GM12875 (cell line): ENCODE data around the gene CMTR1.

ENCODE experiments used
- H3K4me3 ChIP-seq: one replicate; pipeline ENCODE4 v1.5.1; 2011; ENCODE audit warnings: low read depth, low read length, control low read depth
- TF ChIP-seq, protein P1 (sequence below): IDR thresholded peaks from 2 replicates; pipeline ENCODE4 v1.5.1; 2011; ENCODE audit warnings: low read depth, mild to moderate bottlenecking, control low read depth, inconsistent platforms, low read length, moderate library complexity, borderline replicate concordance; ENCODE audit not compliant: insufficient read depth

Gene CMTR1

DNA sequence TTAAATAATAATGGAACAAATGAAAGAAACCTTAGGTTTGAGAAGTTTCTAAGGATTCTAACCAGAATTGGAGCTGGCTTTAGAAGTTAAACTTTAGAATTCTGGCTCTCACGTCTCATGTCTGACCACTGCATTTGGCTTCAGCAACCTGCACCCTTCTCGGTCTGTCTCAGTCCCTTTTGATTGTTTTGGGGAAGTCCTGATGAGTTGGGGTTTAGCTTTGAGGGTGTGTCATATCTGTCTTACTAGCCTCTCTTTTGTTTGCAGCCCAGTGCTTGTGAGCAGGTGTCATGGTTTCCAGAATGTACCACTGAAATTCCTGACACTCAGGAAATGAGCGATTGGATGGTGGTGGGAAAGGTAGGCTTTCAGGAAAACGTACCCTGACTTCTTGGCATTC lies 17.0 kb downstream of the CMTR1 start:
- H3K4me3 ChIP-seq = no peak overlapping the region
- TF ChIP-seq, protein P1, sequence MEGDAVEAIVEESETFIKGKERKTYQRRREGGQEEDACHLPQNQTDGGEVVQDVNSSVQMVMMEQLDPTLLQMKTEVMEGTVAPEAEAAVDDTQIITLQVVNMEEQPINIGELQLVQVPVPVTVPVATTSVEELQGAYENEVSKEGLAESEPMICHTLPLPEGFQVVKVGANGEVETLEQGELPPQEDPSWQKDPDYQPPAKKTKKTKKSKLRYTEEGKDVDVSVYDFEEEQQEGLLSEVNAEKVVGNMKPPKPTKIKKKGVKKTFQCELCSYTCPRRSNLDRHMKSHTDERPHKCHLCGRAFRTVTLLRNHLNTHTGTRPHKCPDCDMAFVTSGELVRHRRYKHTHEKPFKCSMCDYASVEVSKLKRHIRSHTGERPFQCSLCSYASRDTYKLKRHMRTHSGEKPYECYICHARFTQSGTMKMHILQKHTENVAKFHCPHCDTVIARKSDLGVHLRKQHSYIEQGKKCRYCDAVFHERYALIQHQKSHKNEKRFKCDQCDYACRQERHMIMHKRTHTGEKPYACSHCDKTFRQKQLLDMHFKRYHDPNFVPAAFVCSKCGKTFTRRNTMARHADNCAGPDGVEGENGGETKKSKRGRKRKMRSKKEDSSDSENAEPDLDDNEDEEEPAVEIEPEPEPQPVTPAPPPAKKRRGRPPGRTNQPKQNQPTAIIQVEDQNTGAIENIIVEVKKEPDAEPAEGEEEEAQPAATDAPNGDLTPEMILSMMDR = no peak

DNA sequence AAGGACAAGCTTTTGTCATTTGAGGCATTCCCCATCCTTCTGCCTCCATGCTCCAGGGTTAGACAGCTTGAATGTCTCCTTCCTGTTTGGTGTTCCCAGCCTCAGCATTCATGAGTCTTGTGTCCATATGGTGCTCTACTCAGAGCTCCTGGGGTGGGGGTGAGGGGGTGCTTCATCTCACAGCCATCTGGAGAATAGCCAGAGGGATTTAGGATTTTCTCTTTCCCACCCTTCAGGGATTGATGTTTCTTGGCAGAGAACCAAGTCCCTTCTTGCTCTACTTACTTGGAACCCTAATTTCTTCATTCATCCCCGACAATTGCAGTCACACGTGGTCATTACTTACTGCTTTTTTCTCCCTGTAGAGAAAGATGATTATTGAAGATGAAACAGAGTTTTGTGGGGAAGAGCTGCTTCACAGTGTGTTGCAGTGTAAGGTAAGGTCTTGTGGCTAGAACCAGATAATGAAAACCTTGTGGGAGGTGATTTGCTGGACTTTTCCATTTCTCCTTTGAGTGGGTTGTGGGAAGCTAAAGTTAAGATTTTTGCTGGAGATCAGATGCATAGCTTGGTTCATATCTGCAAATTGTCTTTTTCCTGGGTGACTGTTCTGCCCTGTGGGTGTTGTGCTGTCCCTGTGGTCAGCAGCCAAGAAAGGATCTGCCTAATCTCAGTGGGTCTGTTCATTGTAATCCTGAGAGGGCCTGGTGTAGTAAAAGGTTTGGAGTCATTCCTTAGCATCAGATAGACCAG lies 18.6 kb downstream of the CMTR1 start:
- no peak overlapping the region for H3K4me3 ChIP-seq
- TF ChIP-seq, protein P1 = no peak

DNA sequence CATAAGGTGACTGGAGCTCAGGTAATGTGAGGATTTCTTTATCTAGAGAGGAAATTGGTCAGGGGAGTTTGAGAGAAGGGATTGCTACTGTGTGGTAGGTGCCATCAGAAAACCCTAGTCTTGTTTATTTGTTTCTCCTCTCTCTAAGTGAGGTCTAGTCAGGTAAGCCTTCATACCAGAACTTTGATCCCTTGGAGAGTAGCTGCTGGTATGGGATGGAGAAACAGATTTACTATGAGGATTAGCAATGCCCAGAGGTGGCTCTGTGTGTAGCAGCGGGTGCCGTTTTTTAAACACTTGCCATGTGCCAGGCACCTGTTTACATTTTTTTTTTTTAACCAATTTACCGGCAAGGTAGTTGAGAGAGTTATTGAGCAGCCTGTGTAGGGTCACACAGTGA lies 19.5 kb downstream of the CMTR1 start:
- TF ChIP-seq, protein P1 = no peak

DNA sequence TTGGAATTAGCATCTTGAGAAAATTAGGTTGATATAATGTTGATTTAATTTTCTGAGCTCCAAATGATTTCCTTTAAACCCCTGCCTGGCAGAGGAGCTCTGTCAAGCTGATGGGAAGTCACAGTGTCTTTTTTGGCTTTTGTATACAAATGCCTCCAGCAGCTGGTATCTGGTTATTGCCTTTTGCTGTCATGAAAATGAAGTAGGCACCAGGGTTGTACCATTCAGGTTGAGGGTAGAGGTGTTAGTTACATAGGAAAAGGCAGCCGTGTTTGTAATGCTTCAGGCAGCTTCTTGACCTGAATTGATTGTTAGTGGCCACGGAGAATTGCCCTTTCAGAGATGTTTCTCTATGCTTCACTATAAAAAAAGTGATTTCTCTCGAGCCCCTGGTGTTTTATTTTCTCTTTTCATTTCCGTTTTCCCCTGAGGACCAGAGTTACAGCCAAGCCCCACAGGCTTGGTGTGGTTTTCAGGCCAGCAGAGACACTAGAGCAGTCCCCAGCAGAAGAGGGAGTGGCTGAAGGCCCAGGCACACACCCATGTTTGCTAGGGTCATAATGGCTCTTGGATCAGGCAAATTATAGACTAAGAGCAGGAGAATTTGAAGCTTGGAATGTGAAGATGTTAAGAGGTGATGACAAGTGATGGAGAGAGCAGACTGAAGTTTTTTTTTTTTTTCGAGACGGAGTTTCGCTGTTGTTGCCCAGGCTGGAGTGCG lies 21.6 kb downstream of the CMTR1 start:
- TF ChIP-seq, protein P1 = no peak
- no peak overlapping the region for H3K4me3 ChIP-seq

More for the DNA sequence above, 19.5 kb downstream of the CMTR1 start:
- no peak overlapping the region for H3K4me3 ChIP-seq

DNA sequence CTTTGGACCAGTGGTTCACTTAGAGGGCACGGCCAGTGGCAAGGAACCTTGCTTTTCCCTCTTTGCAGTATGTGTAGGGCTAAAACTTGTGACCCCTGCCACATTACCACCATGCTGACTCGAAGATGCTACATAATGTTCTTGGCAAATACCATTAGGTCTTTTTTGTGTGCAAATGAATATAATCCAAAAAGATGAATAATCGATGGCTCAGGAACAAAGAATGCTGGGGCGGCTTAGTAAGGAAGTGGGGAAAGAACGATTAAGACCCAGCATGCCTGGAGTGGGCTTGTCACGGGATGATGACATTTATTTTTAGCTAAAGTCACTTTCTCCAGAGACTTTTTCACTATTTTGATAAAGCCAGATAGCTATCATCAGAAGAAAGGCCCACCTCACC lies 23.1 kb downstream of the CMTR1 start:
- H3K4me3 ChIP-seq = no peak overlapping the region
- TF ChIP-seq, protein P1 = no peak

DNA sequence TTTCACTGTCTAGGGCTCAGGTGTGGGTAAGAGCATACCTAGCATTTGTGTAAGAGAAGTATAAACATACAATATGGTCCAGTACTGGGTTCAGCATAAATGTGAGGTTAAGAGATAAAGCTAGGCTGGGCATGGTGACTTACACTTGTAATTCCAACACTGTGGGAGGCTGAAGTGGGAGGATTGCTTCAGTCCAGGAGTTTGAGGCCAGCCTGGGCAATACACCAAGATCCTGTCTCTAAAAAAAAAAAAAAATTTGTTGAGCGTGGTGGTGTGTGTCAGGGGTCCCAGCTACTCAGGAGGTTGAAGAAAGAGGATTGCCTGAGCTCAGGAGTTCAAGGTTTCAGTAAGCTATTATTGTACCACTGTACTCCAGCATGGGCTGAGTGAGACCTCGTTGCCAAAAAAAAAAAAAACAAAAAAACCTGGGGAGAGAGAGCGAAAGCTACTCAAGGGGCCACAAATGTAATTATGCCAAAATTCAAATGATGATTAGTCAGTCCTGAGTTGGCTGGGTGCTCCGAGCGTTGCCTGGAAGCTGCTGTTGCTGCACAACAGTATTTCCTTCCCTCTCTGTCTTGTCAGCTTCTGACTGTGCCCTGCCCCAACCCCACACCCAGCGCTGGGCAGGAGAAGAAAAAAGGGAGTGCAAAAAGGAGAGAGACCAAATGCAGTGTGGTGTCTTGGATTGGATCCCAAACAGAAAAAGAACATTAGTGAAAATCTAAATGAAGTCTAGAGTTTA lies 24.0 kb downstream of the CMTR1 start:
- H3K4me3 ChIP-seq = no peak overlapping the region
- TF ChIP-seq, protein P1 = no peak
